ENCODE measurements around the gene BTNL2.

BTNL2 gene

DNA sequence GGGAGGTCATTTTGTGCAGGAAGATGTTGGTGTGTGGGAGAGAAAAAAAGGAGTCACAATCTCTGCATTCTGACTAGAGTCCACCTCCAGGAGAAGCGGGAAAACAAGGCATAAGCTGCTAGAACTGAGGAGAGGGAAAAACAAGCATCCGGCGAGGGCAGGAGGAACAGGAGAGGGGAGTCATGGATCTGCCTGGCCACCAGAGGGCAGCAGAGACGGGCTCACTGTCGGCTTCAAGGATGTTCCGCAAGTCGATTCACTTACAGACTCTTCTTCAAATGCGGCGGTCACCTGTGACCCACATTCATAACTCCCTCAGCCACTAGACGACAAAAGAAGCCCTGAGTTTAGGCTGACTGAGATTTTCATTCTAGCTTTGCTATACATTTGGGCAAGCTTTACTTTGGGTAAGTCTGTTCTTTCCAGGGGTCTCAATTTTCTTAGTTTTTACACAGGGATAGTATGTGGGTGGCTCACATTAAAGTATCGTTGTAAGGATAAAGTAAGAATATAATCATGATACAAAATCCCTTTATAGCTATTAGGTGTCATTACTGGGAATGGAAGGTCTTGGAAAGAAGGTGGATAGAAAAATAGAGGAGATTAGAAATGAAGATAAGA, 6.6 kb upstream of the BTNL2 start:
- DNase-seq (ENCODE audit: low read depth, low spot score): peak; percentile 40

DNA sequence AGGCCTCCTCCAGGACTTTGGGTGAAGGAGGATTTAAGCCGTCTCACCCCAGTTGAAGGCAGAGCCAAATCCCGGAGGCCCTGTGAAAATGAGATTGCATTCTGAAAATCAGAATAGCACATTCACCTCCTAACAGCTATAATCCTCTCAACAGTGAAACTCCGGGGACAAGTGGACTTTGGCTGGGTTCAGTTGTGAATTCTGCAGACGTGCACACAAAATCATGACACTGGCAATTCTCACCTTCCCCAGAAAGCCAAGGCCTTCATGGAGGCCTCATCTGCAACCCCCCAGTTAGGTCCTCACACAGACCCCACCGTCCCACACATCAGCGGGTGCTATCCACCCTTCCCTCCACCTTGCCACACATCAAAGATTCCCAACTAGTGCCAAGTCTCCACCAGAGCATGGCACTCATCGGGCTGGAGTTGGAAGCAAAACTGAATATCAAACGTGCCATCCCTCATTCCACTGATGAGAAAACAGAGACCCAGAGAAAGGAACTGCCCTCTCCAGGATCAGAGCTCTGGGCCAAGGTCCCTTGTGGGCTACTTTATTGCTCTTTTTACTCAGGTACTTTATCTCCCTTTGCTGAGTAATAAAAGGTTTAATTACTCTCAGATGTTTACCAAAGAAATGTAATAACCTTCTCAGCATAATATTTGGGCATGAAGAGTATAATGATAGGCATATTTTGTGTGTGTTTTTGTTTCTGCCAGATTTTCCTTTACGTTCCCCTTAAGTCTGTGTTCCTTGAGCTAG, 4.8 kb upstream of the BTNL2 start:
- no peak for DNase-seq (ENCODE audit: low read depth, low spot score)

DNA sequence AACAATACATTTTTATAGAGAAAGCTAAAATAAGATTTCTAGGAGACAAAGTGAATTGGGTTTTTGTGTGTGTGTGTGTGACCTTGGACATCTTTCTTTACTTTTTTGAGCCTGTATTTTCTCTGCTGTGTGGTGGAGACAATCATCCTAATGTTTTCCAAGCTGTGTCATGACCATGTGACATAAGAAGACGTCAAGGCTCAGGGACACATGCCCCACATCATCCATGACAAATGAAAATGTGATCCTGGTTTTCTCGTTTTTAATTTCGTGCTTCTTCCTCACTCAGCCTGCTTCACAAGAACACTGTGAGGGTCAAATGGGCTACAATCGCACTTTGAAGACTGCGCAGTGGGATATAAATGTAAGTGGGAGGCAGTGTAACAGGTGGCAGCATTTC, 3.9 kb upstream of the BTNL2 start:
- DNase-seq (ENCODE audit: low read depth, low spot score): no peak

DNA sequence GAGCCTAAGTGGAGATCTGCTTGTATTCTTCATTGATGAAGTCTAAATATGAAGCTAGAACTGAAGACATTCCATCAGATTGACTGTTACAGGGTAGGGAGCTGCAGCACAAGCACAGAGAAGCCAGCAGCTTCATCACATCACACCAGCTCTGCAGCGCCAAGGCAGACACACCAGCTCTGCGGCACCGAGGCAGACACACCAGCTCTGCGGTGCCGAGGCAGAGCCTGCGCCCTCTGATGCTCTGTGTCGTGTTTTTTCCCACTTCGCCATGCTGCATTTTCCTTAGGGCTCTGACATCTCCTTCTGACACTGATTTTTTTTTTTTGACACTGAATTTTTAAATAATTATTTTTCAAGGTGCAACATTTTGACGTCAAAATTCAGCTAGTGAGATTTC, 784 bp downstream of the BTNL2 start:
- no peak for DNase-seq (ENCODE audit: low read depth, low spot score)

DNA sequence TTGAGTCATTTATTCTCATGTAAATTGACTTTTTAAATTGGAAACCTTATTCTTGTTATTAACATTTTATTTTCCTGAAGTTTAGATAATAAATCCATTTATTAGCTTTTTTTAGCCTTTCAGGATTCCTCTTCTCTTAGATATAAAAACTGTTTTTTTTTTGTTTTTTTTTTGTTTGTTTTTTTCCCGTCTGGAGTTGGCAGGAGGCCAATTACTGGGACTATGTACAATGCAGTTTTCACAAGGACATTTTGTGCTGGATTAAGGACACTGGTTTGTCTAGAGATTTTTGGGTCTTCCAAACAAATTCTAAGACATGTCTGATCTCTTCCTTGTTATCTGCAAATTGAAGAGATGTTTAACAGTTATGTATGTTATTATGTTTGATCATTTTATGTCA, 1.3 kb downstream of the BTNL2 start:
- no peak for DNase-seq (ENCODE audit: low read depth, low spot score)

DNA sequence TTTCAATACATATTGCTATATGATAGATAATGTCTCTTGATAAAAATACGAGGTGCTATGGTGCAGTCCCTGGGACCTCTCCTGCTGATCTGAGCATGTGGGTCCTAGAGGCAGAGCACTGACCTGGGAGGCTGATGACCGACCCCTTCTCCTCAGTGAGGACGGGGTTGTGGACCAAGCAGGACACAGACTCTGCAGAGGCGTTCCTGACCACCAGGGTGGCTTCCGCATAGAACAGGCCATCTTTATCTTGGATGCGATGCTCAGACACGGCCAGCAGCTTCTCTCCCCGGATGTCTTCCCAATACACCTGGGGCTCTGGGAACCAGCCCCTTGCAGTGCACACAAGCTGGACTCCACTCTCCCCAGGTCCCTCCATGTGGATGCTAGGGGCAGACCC, 4.2 kb downstream of the BTNL2 start:
- DNase-seq (ENCODE audit: low read depth, low spot score): no peak

DNA sequence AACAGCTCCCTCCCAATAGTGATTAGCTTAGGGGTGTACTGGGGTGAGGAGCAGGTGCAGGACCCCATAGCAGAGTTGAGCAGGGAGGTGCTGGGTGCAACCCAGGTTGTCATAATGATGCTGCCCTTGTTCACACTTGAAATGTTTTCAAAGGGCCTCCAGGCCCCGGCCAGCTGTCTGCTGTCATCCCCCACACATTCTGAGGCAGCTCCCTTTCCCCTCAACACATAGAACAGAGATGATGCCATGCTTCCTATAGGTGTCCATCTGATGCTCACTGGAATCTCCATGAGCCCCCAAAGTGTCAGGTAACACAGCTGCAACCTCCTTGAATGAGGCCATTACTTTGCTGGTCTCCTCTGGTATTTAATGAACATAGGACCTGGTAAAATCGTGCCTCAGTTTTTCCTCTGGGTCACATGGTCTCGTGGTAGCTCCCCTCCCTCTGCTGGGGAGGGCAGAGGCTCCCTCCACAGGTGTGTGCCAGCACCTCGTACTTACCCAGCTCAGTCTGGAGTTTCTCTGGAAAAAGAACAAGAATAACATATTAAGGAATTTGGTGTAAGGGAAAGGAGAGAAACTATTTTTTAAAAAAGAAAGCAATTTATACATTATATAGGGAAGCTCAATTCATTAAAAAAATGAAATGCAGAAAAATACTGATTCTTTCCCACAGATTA, 5.6 kb downstream of the BTNL2 start:
- DNase-seq (ENCODE audit: low read depth, low spot score): no peak

DNA sequence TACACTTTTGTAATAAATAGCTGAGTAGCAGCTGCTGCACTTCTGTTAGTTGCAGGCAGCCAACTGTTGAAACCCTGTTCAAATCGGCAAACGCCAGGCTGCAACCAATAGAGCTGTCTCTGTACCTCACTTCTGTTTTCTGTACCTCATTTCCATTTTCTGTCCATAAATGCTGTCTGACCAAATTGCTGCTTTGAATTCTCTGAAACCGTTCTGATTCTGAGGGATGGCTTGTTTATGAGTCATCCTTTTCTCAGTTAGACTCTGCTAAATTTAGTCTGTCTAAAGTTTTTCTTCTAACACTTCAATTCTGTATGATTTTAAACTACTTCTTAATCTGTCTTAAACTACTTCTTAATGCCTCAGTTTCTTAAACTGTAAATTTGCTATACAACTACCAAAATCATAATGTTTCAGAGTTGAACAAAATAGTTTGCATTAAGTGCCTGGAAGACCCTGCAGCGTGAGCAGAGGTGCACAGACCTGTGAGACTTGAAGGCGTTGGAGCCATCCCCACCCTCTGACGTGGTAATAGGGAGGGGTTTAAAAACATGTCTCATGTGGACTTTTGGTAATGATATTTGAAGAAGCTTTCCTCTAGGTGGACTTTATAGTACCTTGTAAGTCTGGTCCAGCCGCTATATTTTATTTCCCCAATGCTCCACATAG, 9.6 kb downstream of the BTNL2 start:
- DNase-seq (ENCODE audit: low read depth, low spot score): no peak

DNA sequence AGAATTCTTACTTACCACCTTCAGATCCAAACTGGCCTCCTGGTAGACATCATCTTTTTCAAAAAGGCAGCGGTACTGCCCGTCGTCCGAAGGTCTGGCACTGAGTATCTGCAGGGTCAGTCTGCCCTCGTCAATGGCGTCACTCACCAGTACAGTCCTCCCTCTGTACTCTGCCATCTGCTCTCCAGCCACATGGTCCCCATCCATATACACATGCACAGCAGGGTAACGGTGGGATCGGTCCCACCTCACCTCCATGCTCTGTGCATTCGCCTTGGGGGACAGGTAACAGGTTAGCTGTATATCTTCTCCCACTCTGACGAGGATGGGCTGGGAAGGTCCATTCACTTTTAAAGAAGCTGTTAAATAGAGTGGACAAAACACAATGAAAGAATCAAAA, 11.0 kb downstream of the BTNL2 start:
- DNase-seq (ENCODE audit: low read depth, low spot score): no peak

DNA sequence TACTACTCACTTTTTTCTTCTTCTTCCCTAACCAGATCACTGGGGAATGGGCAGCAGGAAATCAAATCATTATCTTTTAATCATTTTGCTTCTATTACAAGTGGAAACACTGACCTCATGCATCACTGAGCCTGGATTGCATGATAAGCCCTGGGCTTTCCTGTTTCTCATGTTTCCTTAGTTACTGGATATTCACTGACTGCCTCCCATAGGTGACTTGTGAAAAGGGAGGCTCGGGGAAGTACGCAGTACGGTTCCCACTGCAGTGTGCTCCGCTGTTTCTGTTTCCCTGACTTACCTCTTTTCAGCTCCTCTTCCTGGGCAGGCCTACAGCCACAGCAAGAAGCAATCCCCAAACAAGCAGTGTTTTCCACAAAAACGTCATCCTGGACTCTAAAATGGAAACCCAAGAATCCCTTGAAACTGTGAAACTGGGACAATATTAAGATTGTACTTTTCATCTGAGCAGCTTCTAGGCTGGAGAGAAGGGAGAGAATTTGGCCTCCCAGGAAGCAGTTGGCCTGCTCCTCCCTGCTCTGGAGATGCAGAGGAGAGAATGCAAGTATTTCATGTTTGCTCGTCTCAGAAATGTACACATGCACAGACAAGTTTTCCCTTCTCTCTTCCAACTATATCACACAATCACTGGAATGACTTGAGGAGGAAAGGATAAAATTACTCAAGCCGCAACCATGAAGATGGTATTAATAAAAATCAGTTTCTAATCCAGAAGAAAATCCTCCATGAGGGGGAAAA, 13.1 kb downstream of the BTNL2 start:
- DNase-seq (ENCODE audit: low read depth, low spot score): no peak

DNA sequence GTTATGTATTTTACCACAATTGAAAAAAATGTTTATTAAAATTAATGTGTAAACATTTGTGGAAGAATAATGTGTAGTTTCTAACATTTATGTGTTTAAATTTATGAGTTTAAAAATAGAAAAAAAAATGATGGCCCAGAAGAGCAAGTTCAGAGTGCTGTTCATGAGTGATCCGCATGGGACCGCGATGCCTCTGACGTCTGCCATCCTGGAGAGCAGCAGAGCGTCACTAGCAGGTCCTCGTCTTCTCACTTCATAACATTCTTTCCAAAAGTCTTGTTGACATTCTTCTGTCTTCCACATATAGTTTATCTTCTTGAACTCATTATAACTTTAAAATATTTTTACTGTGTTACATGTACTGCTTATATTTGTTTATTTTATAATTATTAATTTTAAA, 15.5 kb downstream of the BTNL2 start:
- no peak for DNase-seq (ENCODE audit: low read depth, low spot score)

DNA sequence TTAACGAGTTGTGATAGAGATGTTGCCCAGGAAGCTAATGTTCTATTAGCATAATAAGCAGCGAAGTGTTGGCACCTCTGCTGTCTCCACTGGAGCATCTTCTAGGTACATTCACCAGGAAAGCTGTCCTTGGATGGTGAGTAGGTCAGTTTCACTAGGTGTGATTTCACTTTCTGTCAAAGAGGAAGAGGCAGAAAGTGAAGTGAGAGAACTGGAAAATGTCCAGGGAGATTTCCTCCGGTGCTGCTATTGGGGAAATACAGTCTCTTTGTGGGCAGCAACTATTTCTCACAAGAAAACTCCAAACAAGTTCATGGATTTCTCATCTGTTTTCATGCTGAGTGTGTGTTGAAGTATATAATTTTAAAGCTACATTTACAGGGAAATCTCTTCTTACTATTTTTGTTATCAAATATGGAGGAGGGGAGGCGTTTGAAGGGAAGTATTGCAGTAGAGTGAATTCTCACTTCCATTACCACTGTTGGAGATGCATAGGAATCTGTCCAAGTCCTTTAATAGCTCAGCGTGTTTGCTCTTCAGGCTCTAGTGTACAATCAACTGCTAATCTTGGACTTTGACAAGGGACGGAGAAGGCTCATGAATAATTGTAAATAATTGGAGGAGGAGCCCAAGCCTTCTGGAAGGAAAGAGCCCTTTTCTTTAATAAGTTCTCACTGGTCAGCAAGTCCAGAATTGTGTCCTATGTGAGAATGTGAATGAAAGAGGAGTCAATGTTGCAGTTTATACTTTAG, 19.2 kb downstream of the BTNL2 start:
- no peak for DNase-seq (ENCODE audit: low read depth, low spot score)

DNA sequence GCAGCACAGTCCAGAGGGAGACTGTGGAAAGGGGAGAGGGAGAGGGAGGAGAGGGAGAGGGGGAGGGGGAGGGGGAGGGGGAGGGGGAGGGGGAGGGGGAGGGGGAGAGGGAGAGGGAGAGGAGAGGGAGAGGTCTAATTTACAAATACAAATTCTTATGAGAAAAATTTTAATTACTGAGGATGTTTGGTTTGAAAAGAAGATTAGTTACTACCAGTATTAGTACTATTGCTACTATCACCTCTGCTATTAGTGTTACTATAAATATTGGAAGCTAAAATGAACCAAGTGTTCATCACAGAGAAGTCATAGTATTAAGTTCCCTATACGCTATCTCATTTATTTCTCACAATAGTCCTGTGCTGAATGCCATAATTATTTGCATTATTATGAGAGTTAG, 20.9 kb downstream of the BTNL2 start:
- DNase-seq (ENCODE audit: low read depth, low spot score): no peak

DNA sequence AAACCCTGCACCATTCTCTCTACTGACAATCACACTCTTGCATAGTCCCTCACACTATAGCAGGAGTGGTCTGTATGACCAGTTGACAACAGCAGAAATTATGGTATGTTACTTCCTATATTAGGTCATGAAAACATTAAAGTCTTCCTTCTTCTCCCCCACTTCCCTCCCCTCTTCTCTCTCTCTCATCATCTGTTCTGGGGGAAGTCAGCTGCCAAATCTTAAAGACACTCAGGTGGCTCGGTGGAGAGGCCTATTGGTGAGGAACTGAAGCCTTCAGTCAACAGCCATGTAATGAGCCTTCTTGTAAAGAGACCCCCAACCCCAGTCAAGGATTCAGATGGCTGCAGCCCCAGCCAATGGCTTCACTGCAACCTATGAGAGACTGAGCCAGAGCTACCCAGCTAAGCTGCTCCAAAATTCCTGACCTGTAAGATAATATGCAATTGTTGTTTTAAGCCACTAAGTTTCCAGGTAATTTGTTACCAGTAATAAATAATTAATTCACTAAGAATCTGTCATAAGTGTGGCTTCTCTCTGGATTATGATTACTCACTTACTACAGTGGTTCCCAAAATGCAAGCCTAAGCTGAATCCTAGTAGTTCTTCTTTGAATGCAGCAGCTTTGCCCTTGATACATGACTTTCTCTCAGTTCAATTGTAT, 24.1 kb downstream of the BTNL2 start:
- no peak for DNase-seq (ENCODE audit: low read depth, low spot score)

DNA sequence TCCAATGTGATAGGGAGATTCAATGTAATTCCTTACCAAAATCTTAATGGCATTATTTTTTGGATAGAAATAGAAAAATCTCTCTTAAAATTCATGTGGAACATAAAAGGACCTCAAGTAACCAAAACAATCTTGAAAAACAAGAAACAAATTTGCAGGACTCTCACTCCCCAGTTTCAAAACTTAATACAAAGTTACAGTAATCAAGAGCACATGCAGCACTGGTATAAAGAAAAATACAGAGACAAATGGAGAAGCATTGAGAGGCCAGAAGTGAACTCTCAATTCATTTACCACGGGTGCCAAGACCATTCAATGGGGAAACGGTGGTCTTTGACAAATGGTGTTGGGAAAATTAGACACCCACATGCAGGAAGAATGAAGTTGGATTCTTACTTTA, 27.4 kb downstream of the BTNL2 start:
- no peak for DNase-seq (ENCODE audit: low read depth, low spot score)

DNA sequence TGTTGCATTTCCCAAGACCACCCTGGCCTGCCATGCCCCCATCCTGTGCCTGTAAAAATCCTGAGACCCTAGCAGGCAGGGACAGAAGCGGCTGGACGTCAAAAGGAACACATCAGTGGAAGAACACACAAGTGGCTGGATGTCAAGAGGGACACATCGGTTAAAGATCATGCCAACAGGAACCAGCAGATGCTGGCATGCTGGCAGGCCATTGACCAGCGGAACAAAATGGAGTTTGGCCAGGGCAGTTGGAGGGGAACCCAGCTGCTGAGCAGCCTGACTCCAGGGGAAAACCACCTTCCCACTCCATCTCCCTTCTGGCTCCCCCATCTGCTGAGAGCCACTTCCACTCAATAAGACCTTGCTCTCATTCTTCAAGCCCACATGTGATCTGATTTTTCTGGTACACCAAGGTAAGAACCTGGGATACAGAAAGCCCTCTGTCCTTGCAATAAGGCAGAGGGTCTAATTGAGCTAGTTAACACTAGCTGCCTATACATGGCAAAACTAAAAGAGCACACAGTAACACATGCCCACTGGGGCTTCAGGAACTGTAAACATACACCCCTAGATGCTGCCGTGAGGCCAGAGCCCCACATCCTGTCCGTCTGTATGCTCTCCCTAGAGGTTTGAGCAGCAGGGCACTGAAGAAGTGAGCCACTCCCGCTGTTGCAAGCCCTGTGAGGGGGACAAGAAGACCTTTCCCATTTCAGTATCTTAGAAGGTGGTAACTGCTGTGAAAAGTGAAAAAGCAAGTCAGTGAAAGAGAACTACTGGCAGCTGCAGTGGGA, 31.0 kb downstream of the BTNL2 start:
- no peak for DNase-seq (ENCODE audit: low read depth, low spot score)

DNA sequence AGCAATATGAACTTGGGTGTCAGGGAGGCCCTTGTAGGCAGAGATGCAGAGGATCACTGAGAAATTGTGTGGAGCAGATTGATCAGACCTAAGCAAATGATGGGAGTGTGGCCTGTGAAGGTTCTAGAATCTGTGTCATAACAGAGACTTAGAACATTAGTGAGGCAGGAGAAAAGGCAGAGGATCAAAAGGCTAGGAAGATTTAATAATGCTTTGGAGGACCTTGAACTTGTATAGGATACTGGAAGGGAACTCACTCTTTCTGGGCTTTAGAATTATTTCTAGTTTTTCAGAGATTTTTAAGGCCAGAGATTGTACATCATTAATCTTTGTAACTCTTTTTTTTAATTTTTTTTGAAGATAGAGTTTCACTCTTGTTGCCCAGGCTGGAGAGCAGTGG, 35.2 kb downstream of the BTNL2 start, which contains the start of gene TSBP1:
TSS of gene TSBP1 (minus strand) at position 101 of the 400 bp plus-strand sequence. CDS start 197 bp downstream, outside the sequence.
- DNase-seq (ENCODE audit: low read depth, low spot score): no peak

DNA sequence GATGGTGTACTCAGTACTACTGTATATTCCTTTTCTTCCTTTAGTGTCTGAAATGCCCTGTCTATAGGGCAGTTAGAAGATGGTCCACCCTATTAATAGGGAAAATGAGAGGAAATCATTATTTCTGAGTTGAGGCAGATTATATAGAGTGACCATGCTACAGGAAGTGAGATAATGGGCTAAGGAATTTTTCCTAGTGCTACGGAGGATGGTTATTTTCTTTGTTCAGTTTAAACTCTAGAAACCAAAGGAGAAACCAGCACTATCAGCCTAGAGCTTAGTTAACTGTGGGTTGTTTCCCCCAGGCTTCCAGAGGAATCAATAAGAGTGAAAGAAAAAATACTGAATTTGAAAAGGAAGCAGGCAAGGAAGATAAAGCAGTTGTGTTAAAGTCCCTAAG, 35.8 kb downstream of the BTNL2 start:
- no peak for DNase-seq (ENCODE audit: low read depth, low spot score)

DNA sequence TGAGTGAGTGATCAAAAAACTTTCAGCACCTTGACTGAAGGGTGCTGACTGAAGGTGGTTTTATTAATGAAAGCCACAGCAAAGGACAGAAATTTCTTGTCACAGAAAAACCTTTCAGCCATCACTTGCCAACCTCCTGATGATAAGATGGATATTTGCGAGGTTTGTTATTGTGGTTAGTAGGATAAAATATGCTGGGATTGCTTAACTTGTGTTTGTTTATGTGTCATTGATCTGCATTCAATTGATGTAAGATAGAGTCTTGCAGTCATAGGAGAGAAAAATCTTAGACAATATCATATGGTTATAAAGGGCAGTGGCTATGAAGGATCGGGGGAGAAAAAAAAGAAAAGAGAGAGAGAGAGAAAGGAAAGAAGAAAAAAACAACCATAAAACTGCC, 36.5 kb downstream of the BTNL2 start:
- DNase-seq (ENCODE audit: low read depth, low spot score): no peak

DNA sequence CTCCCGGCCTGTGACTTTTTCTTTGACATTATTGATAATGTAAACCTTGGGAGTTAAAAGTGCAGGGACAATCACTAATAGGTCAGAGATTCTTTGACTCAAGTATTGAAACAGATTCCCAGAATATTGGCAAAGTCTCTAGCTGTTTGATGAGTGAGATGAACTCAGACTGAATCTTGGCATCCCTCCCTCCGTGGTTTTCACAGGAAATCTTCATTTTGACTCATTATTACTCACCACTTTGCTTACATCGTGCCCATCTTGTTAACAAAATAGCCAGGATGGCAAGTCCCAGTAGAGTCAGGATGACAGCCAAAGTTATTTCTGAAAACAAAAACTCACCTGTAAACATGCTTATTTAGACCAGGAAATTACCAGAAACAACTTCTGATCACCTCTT, 37.3 kb downstream of the BTNL2 start:
- DNase-seq (ENCODE audit: low read depth, low spot score): peak; percentile 20

Data from smooth muscle cell of the brain vasculature (primary cell).